ENCODE data around the gene HDAC4.

GRCh38 chr2:239424337-239425045 is 23.7 kb upstream of the HDAC4 start:
- TF ChIP-seq CTCF (IDR thresholded peaks at IDR 0.05; ENCODE audit: insufficient read depth, low read length, poor library complexity, severe bottlenecking) = no peak
- TF ChIP-seq EZH2phosphoT487 (conservative IDR thresholded peaks at IDR 0.05; ENCODE audit: low read length) = no peak
